AML-193 (cell line): Measurements from ENCODE around the gene CEND1.

Experiments used
- DNase-seq, 2 experiments: peaks; one replicate each; lab custom pipeline; 2025; lab: John Stamatoyannopoulos, UW

Gene CEND1

GRCh38 chr11:811446-812245 lies 21.8 kb upstream of the CEND1 start:
- peak in 1 of 2 experiments; percentile 7 for DNase-seq

- no peak for DNase-seq
These were observed 20.2 kb upstream of the CEND1 start for GRCh38 chr11:810040-810567.

GRCh38 chr11:809287-810039 lies 19.6 kb upstream of the CEND1 start, which contains the start of gene RPLP2:
TSS of gene RPLP2 (plus strand) at chr11:809967. CDS start at chr11:810235, 268 bp downstream.
- DNase-seq: peak; percentile 87 to 88

- DNase-seq: no peak
These were observed 18.8 kb upstream of the CEND1 start for GRCh38 chr11:808427-809286.

GRCh38 chr11:804599-804964 lies 14.7 kb upstream of the CEND1 start:
- no peak for DNase-seq

GRCh38 chr11:803770-804598 lies 14.1 kb upstream of the CEND1 start:
- no peak for DNase-seq

GRCh38 chr11:803467-803742 lies 13.5 kb upstream of the CEND1 start:
- DNase-seq: no peak

GRCh38 chr11:802693-803466 lies 13.0 kb upstream of the CEND1 start:
- DNase-seq: no peak

- no peak for DNase-seq
These were observed 12.2 kb upstream of the CEND1 start for GRCh38 chr11:802018-802617.

GRCh38 chr11:801097-801780 lies 11.3 kb upstream of the CEND1 start:
- DNase-seq: no peak

- DNase-seq: no peak
These were observed 10.6 kb upstream of the CEND1 start for GRCh38 chr11:800473-800872.

GRCh38 chr11:799641-800316 lies 9.9 kb upstream of the CEND1 start:
- DNase-seq: no peak

GRCh38 chr11:798093-798713 lies 8.3 kb upstream of the CEND1 start, which contains the start of gene SLC25A22:
TSS of gene SLC25A22 (minus strand) at chr11:798281. CDS start at chr11:795006, 3,275 bp downstream.
- peak; percentile 50 to 66 for DNase-seq

- peak; percentile 48 to 49 for DNase-seq
These were observed 7.6 kb upstream of the CEND1 start for GRCh38 chr11:797296-798092.

- DNase-seq: no peak
These were observed 6.8 kb upstream of the CEND1 start for GRCh38 chr11:796565-797295.

- peak; percentile 76 to 77 for DNase-seq
These were observed 6.0 kb upstream of the CEND1 start for GRCh38 chr11:795634-796564.
